HG03097 (cell line): ENCODE measurements around the gene EVPLL.
A peak's percentile ranks its signal among the peaks of the same experiment; 100 is the strongest.
"Not testable (repeated sequence)": the region's sequence is repeated elsewhere in the genome, so short reads cannot be mapped to it uniquely, and the experiment has no call there.

ENCODE experiments used
- ATAC-seq: cut with Tn5 transposase; IDR thresholded peaks from one replicate; pipeline ENCODE4 v1.9.1; 2021; ENCODE audit not compliant: unreplicated experiment, low FRiP score

EVPLL gene

GRCh38 chr17:18377437-18378204 is at the start of gene EVPLL:
Gene EVPLL, plus strand, starts transcription at chr17:18377778. Its CDS starts 3,160 bp downstream, at chr17:18380938.
- ATAC-seq = no peak

- no peak for ATAC-seq
Measured at GRCh38 chr17:18328643-18329204, 48.9 kb upstream of the EVPLL start.

- no peak for ATAC-seq
Measured at GRCh38 chr17:18331879-18332278, 45.7 kb upstream of the EVPLL start.

- no peak for ATAC-seq
Measured at GRCh38 chr17:18332909-18333489, 44.6 kb upstream of the EVPLL start.

- ATAC-seq = not testable (repeated sequence)
Measured at GRCh38 chr17:18338158-18338557, 39.4 kb upstream of the EVPLL start.

GRCh38 chr17:18339933-18340332 is 37.6 kb upstream of the EVPLL start:
- no peak for ATAC-seq

- no peak for ATAC-seq
Measured at GRCh38 chr17:18344021-18344420, 33.6 kb upstream of the EVPLL start.

- ATAC-seq = no peak
Measured at GRCh38 chr17:18353541-18353940, 24.0 kb upstream of the EVPLL start.

- ATAC-seq = no peak
Measured at GRCh38 chr17:18356624-18357023, 21.0 kb upstream of the EVPLL start.

- no peak for ATAC-seq
Measured at GRCh38 chr17:18360518-18360917, 17.1 kb upstream of the EVPLL start.

GRCh38 chr17:18361837-18362697 is 15.5 kb upstream of the EVPLL start:
- no peak for ATAC-seq

GRCh38 chr17:18362698-18363100 is 14.9 kb upstream of the EVPLL start:
- ATAC-seq = peak; percentile 12

GRCh38 chr17:18363101-18364049 is 14.2 kb upstream of the EVPLL start, which contains the start of gene SHMT1:
Gene SHMT1, minus strand, starts transcription at chr17:18363550. Its CDS starts 7,569 bp downstream, at chr17:18355981.
- peak; percentile 92 for ATAC-seq

GRCh38 chr17:18364166-18364565 is 13.4 kb upstream of the EVPLL start:
- ATAC-seq = no peak

- ATAC-seq = no peak
Measured at GRCh38 chr17:18368946-18369345, 8.6 kb upstream of the EVPLL start.

GRCh38 chr17:18370761-18371160 is 6.8 kb upstream of the EVPLL start:
- ATAC-seq = no peak

GRCh38 chr17:18371455-18371854 is 6.1 kb upstream of the EVPLL start:
- ATAC-seq = no peak

GRCh38 chr17:18373181-18373580 is 4.4 kb upstream of the EVPLL start:
- ATAC-seq = not testable (repeated sequence)

- ATAC-seq = no peak
Measured at GRCh38 chr17:18374216-18374615, 3.4 kb upstream of the EVPLL start.

GRCh38 chr17:18378205-18378505 is 577 bp downstream of the EVPLL start:
- no peak for ATAC-seq
